PFSK-1 (cell line): ENCODE measurements around the gene INSYN1.

Experiments used
- REST ChIP-seq, 2 experiments: IDR thresholded peaks; 2 replicates each; pipeline versions ENCODE4 v1.6.1 to v1.8.0; 2011 to 2012; ENCODE audit warnings: low read depth in 2 of 2, low read length in 2 of 2, control low read depth in 1 of 2, inconsistent platforms in 1 of 2, mild to moderate bottlenecking in 1 of 2, moderate library complexity in 1 of 2; ENCODE audit not compliant: insufficient read depth in 1 of 2
- SIN3A ChIP-seq: IDR thresholded peaks from 2 replicates; pipeline ENCODE4 v1.6.1; 2012; ENCODE audit warnings: mild to moderate bottlenecking, low read length, moderate library complexity, borderline replicate concordance; ENCODE audit not compliant: insufficient read depth

GRCh38 chr15:73696641-73697001 lies 56.5 kb downstream of the INSYN1 start:
- TF ChIP-seq SIN3A (no peak), REST (IDR thresholded peaks at IDR 0.05; ENCODE audit: insufficient read depth in 1 of 2, low read depth in 2 of 2, low read length in 2 of 2) (no peak)
